ENCODE results near the gene GPC6.

GRCh38 chr13:93859716-93860115 is 633.1 kb downstream of the GPC6 start:
- TF ChIP-seq POLR2AphosphoS5 (IDR thresholded peaks at IDR 0.05) (no peak), CTCF (IDR thresholded peaks at IDR 0.05) (no peak)
